Dedifferentiated amniotic fluid mesenchymal stem cell (primary cell): Measurements from ENCODE around the gene ZNF727.
"Not testable (repeated sequence)": the region's sequence is repeated elsewhere in the genome, so short reads cannot be mapped to it uniquely, and the experiment has no call there.

Source experiments
- DNase-seq: peaks from one replicate; pipeline ENCODE4 v3.0.0-alpha.2; 2016; ENCODE audit errors: extremely low spot score

ZNF727 gene

GRCh38 chr7:64045301-64046040 is at the start of gene ZNF727:
Gene ZNF727 (plus strand): TSS chr7:64045434. CDS start chr7:64045622, 188 bp downstream.
- no peak for DNase-seq

- DNase-seq = no peak
Observed at GRCh38 chr7:63998549-63998948, 46.7 kb upstream of the ZNF727 start, which contains the start of gene ZNF722. Gene ZNF722 (plus strand): TSS chr7:63998849. CDS start chr7:63998962, 113 bp downstream.

- not testable (repeated sequence) for DNase-seq
Observed at GRCh38 chr7:64015496-64015895, 29.7 kb upstream of the ZNF727 start.

GRCh38 chr7:64035388-64035787 is 9.8 kb upstream of the ZNF727 start:
- DNase-seq = no peak

- DNase-seq = no peak
Observed at GRCh38 chr7:64037095-64037494, 8.1 kb upstream of the ZNF727 start.

GRCh38 chr7:64046041-64046389 is 781 bp downstream of the ZNF727 start:
- no peak for DNase-seq

- not testable (repeated sequence) for DNase-seq
Observed at GRCh38 chr7:64077837-64078698, 32.8 kb downstream of the ZNF727 start.

- DNase-seq = no peak
Observed at GRCh38 chr7:64078699-64078994, 33.4 kb downstream of the ZNF727 start.

- DNase-seq = no peak
Observed at GRCh38 chr7:64087501-64087900, 42.3 kb downstream of the ZNF727 start.

- DNase-seq = not testable (repeated sequence)
Observed at GRCh38 chr7:64088863-64089262, 43.6 kb downstream of the ZNF727 start.
